Liver (tissue), 9 donors: Measurements from ENCODE around the gene ADISSP. TPM values are rescaled to one million over a fixed set of nuclear protein-coding genes. Genes with fewer than 3 reads are reported as not detected.

ENCODE experiments used
- DNase-seq: peaks from one replicate; pipeline ENCODE4 v3.0.0-alpha.2; 2017; ENCODE audit warnings: low spot score
- H3K27ac ChIP-seq, 2 donors: one replicate each; pipeline ENCODE4 v1.7.0; 2013; ENCODE audit warnings: inconsistent platforms in 2 of 2, low read length in 2 of 2, control low read depth in 1 of 2, low read depth in 1 of 2, mild to moderate bottlenecking in 1 of 2
- H3K27me3 ChIP-seq, 4 donors: one replicate each; pipeline versions ENCODE4 v1.6.1 to v1.7.0; 2013; ENCODE audit warnings: low read length in 3 of 4, inconsistent platforms in 1 of 4, mild to moderate bottlenecking in 1 of 4, moderate library complexity in 1 of 4; ENCODE audit not compliant: control insufficient read depth in 4 of 4, insufficient read depth in 4 of 4
- H3K36me3 ChIP-seq, 4 donors: one replicate each; pipeline versions ENCODE4 v1.6.1 to v1.7.0; 2013; ENCODE audit warnings: low read length in 3 of 4, mild to moderate bottlenecking in 3 of 4, low read depth in 1 of 4, moderate library complexity in 1 of 4; ENCODE audit not compliant: control insufficient read depth in 4 of 4, insufficient read depth in 3 of 4
- H3K4me1 ChIP-seq, 4 donors: one replicate each; pipeline versions ENCODE4 v1.6.1 to v1.7.0; 2013; ENCODE audit warnings: low read length in 3 of 4, mild to moderate bottlenecking in 3 of 4, moderate library complexity in 1 of 4; ENCODE audit not compliant: control insufficient read depth in 4 of 4, insufficient read depth in 4 of 4
- H3K4me3 ChIP-seq, 3 donors: one replicate each; pipeline versions ENCODE4 v1.6.1 to v1.7.0; 2013; ENCODE audit warnings: low read length in 3 of 3, control low read depth in 1 of 3, low read depth in 1 of 3, mild to moderate bottlenecking in 1 of 3
- H3K9ac ChIP-seq, 2 donors: one replicate each; pipeline ENCODE4 v1.7.0; 2013; ENCODE audit warnings: low read length in 2 of 2, mild to moderate bottlenecking in 2 of 2, moderate library complexity in 2 of 2, control low read depth in 1 of 2, low read depth in 1 of 2
- H3K9me3 ChIP-seq, 4 donors: one replicate each; pipeline versions ENCODE4 v1.6.1 to v1.7.0; 2013; ENCODE audit warnings: low read length in 3 of 4; ENCODE audit not compliant: control insufficient read depth in 4 of 4
- EGR1 ChIP-seq, 2 donors: IDR thresholded peaks; 2 replicates each; pipeline ENCODE4 v1.6.1; 2016 to 2018; ENCODE audit warnings: antibody characterized with exemption in 2 of 2, low read depth in 2 of 2
- FOXA1 ChIP-seq: IDR thresholded peaks from 2 replicates; pipeline ENCODE4 v1.6.1; 2016; ENCODE audit warnings: antibody characterized with exemption
- FOXA2 ChIP-seq: IDR thresholded peaks from 2 replicates; pipeline ENCODE4 v1.6.1; 2016; ENCODE audit warnings: antibody characterized with exemption
- GABPA ChIP-seq, 2 donors: IDR thresholded peaks in 1 of 2; conservative IDR thresholded peaks in 1 of 2; 2 replicates each; pipeline ENCODE4 v1.6.1; 2016; ENCODE audit warnings: antibody characterized with exemption in 2 of 2, mild to moderate bottlenecking in 1 of 2, moderate library complexity in 1 of 2
- HNF4A ChIP-seq, 2 donors: conservative IDR thresholded peaks; 2 replicates each; pipeline ENCODE4 v1.6.1; 2016; ENCODE audit warnings: antibody characterized with exemption in 2 of 2, mild to moderate bottlenecking in 2 of 2
- HNF4G ChIP-seq: IDR thresholded peaks from 2 replicates; pipeline ENCODE4 v1.6.1; 2016; ENCODE audit warnings: antibody characterized with exemption
- JUND ChIP-seq, 2 donors: IDR thresholded peaks; 2 replicates each; pipeline ENCODE4 v1.6.1; 2016; ENCODE audit warnings: antibody characterized with exemption in 2 of 2
- NR2F2 ChIP-seq: IDR thresholded peaks from 2 replicates; pipeline ENCODE4 v1.6.1; 2016; ENCODE audit warnings: antibody characterized with exemption
- RAD21 ChIP-seq, 2 donors: IDR thresholded peaks; 2 replicates each; pipeline ENCODE4 v1.6.1; 2016; ENCODE audit warnings: antibody characterized with exemption in 2 of 2, mild to moderate bottlenecking in 2 of 2
- RXRA ChIP-seq, 2 donors: IDR thresholded peaks; 2 replicates each; pipeline ENCODE4 v1.6.1; 2017 to 2018; ENCODE audit warnings: antibody characterized with exemption in 2 of 2, mild to moderate bottlenecking in 1 of 2
- TAF1 ChIP-seq: conservative IDR thresholded peaks from 2 replicates; pipeline ENCODE4 v1.6.1; 2016; ENCODE audit warnings: antibody characterized with exemption, mild to moderate bottlenecking
- YY1 ChIP-seq: IDR thresholded peaks from 2 replicates; pipeline ENCODE4 v1.6.1; 2016; ENCODE audit warnings: antibody characterized with exemption, mild to moderate bottlenecking
- WGBS: extraction: QIAGEN DNeasy Blood & Tissue Kit; methylation state at CpG from one replicate; pipeline ENCODE4 v1.1.7; 2013; 5-methylcytosine and 5-hydroxymethylcytosine counted together
- polyA plus RNA-seq, 2 donors: library from polyadenylated mRNA; stranded (reverse) in 1 of 2; unstranded in 1 of 2; fragments of 200-250 nt in 1 of 2; fragments of >200 nt in 1 of 2; fragmentation: Nextera tagmentation in 1 of 2; extraction: Ambion mirVana in 1 of 2; gene quantifications; one replicate each; pipeline versions ENCODE4 v1.2.1 to v1.2.3, GENCODE V29; 2013 to 2015
- total RNA-seq, 2 donors: library from RNA; depleted of rRNA; stranded (reverse); fragments of >200 nt; gene quantifications; one replicate each; pipeline ENCODE4 v1.2.3, GENCODE V29; 2014
- TF ChIP-seq, protein P1 (sequence below): fragments of 150-350 bp; IDR thresholded peaks from 2 replicates; pipeline ENCODE4 v1.5.1; 2017; ENCODE audit warnings: improper control_type of control experiment, low read depth, low read length; ENCODE audit not compliant: missing input control
- TF ChIP-seq, protein P2 (sequence below): IDR thresholded peaks from 2 replicates; pipeline ENCODE4 v1.6.1; 2016; ENCODE audit warnings: antibody characterized with exemption
- TF ChIP-seq, protein P3 (sequence below): IDR thresholded peaks from 2 replicates; pipeline ENCODE4 v1.6.1; 2016; ENCODE audit warnings: antibody characterized with exemption
- TF ChIP-seq, protein P4 (sequence below): IDR thresholded peaks from 2 replicates; pipeline ENCODE4 v1.6.1; 2016; ENCODE audit warnings: antibody characterized with exemption
- donor health status: healthy.
- donor health status: healthy.
- donor health status: healthy.
- donor health status: healthy.
- donor health status: healthy.

The ADISSP gene
- total and polyA plus RNA-seq, 4 donors = 3.8 to 27.3 (median 10.4) TPM

DNA sequence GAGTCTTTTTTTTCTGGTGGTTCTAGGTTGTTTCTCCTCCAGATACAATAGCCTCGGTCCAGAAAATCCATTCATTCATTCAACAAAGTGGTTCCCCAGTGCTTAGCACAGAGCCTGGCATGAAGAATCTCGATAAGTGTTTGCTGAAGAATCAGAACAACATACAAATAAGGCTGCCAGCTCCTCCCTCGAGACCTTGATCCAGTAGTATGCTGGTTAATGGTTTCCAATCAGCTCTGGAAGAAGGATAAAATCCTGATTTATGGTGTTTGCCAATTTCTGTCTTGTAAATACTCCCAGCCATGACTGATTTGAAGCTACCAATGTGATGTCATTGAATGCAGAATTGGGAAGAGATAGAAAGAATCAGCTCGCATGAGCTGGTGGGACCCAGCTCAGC, 31.8 kb downstream of the ADISSP start:
- H3K9me3 ChIP-seq = no peaks in the 10 kb centered on the region
- no peak overlapping the region for H3K4me3 ChIP-seq
- no peaks in the 10 kb centered on the region for H3K36me3 ChIP-seq
- H3K4me1 ChIP-seq = peaks cover 5 to 12% (median 8%) of the 10 kb centered on the region in 4 donors
- TF ChIP-seq RAD21 (IDR thresholded peaks at IDR 0.05) (no peak), FOXA1 (no peak), TAF1 (no peak), NR2F2 (no peak), YY1 (no peak), JUND (IDR thresholded peaks at IDR 0.05) (no peak), HNF4G (no peak), EGR1 (IDR thresholded peaks at IDR 0.05; ENCODE audit: low read depth in 2 of 2) (no peak)
- TF ChIP-seq, protein P1, sequence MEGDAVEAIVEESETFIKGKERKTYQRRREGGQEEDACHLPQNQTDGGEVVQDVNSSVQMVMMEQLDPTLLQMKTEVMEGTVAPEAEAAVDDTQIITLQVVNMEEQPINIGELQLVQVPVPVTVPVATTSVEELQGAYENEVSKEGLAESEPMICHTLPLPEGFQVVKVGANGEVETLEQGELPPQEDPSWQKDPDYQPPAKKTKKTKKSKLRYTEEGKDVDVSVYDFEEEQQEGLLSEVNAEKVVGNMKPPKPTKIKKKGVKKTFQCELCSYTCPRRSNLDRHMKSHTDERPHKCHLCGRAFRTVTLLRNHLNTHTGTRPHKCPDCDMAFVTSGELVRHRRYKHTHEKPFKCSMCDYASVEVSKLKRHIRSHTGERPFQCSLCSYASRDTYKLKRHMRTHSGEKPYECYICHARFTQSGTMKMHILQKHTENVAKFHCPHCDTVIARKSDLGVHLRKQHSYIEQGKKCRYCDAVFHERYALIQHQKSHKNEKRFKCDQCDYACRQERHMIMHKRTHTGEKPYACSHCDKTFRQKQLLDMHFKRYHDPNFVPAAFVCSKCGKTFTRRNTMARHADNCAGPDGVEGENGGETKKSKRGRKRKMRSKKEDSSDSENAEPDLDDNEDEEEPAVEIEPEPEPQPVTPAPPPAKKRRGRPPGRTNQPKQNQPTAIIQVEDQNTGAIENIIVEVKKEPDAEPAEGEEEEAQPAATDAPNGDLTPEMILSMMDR = no peak
- TF ChIP-seq, protein P2, sequence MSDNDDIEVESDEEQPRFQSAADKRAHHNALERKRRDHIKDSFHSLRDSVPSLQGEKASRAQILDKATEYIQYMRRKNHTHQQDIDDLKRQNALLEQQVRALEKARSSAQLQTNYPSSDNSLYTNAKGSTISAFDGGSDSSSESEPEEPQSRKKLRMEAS = no peak
- TF ChIP-seq, protein P3, sequence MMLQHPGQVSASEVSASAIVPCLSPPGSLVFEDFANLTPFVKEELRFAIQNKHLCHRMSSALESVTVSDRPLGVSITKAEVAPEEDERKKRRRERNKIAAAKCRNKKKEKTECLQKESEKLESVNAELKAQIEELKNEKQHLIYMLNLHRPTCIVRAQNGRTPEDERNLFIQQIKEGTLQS = no peak
- 73% methylated on average over 4 of the region's 4 CpGs for WGBS
- no peak overlapping the region for H3K27ac ChIP-seq
- DNase-seq = no peak
- no peak overlapping the region for H3K9ac ChIP-seq
- peaks cover 0 to 4% (median 1%) of the 10 kb centered on the region in 4 donors for H3K27me3 ChIP-seq

DNA sequence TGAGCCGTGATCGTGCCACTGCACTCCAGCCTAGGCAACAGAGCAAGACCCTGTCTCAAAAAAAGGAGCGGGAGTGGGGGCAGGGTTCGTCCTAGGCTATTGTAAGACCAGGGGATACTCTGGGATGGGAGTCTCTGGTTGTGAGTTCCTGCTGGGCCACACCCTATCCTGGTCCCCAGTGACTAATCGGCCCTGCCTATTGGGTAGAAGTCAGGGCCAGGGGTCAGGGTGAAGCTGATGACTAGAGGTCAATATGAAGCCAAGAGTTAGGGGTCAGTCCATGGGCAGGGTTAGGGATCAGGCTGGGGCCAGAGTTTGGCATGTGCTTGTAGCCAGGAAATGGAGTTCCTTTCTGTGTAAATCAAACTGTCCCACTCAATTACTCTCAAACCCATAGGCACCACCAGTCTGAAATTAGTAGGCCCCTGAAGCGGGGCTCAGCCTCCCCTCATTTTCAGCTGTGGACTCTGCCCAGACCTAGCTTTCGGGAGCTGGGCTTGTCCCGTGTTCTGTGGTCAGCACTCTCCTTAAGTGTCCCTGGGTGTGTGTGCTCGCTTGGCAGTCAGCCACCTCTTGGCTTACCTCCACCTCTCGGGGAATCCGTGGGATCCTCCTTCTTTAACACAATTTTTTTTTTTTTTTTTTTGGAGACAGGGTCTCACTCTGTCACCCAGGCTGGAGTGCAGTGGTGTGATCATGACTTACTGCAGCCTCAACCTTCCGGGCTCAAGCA, 33.3 kb downstream of the ADISSP start:
- no peak for DNase-seq
- no peak overlapping the region for H3K4me3 ChIP-seq

DNA sequence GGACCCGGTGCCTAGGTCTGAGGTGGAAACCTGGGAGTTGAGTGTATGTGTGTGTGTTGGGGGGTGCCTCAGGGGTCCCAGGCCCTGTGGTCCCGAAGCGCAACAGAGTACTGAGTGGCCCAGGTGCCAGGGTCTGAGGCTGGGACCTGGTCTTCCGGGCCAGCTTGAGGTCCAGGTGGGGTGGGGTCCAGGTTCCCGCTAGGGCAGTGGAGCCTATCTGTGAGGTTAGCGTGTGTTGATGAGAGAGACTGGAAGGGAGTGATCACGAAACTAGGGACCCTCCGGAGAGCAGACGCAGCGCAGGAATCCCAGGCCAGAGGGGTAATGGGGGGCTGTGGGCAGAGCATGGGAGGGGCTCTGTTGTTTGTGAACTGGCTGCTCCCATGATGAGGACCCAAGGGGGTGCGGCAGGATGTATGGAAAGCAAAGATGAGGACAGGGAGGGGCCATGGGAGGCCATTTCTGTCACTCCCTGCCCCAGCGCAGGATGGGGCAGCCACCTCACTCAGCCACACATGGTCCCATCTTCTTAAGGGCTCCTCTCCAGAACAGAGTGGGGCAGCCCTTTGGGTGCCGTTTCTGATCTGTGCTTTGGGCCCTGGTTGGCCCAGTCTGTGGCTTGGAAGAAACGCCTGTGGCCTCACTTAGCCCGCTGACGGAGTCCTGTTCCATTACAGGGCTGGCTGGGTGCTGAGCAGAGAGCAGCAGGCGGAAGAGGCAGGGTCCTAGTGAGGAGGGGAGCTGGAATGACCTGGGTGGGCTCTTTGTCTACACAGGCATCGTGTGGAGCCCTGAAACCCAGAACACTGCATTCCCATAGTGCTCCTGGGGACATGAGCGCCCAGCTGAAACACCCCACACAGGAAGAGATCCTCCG, 34.2 kb downstream of the ADISSP start:
- Histone ChIP-seq H3K27ac (no peak overlapping the region), H3K9ac (no peak overlapping the region), H3K27me3 (peaks cover 0 to 4% (median 1%) of the 10 kb centered on the region in 4 donors), H3K4me3 (no peak overlapping the region), H3K9me3 (no peaks in the 10 kb centered on the region), H3K36me3 (no peaks in the 10 kb centered on the region), H3K4me1 (peaks cover 0 to 3% (median under 1%) of the 10 kb centered on the region in 4 donors)
- no peak for DNase-seq
- 93% methylated on average over 20 of the region's 20 CpGs for WGBS
- TF ChIP-seq JUND (IDR thresholded peaks at IDR 0.05) (no peak), EGR1 (IDR thresholded peaks at IDR 0.05; ENCODE audit: low read depth in 2 of 2) (no peak), FOXA1 (no peak), YY1 (no peak), NR2F2 (no peak), GABPA (IDR thresholded peaks at IDR 0.05 in 1 of 2, conservative IDR thresholded peaks at IDR 0.05 in 1 of 2) (no peak), RAD21 (IDR thresholded peaks at IDR 0.05) (no peak), FOXA2 (no peak), HNF4A (conservative IDR thresholded peaks at IDR 0.05) (no peak), RXRA (IDR thresholded peaks at IDR 0.05) (no peak)
- TF ChIP-seq, protein P4, sequence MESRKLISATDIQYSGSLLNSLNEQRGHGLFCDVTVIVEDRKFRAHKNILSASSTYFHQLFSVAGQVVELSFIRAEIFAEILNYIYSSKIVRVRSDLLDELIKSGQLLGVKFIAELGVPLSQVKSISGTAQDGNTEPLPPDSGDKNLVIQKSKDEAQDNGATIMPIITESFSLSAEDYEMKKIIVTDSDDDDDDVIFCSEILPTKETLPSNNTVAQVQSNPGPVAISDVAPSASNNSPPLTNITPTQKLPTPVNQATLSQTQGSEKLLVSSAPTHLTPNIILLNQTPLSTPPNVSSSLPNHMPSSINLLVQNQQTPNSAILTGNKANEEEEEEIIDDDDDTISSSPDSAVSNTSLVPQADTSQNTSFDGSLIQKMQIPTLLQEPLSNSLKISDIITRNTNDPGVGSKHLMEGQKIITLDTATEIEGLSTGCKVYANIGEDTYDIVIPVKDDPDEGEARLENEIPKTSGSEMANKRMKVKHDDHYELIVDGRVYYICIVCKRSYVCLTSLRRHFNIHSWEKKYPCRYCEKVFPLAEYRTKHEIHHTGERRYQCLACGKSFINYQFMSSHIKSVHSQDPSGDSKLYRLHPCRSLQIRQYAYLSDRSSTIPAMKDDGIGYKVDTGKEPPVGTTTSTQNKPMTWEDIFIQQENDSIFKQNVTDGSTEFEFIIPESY = no peak
- TF ChIP-seq, protein P3 = no peak
- TF ChIP-seq, protein P2 = no peak
- TF ChIP-seq, protein P1 = no peak

More for the DNA sequence above, 33.3 kb downstream of the ADISSP start:
- WGBS = 64% methylated on average over 12 of the region's 12 CpGs
- H3K9ac ChIP-seq = no peak overlapping the region
- no peaks in the 10 kb centered on the region for H3K36me3 ChIP-seq
- TF ChIP-seq NR2F2 = peak; percentile 97
- TF ChIP-seq RXRA (IDR thresholded peaks at IDR 0.05) = peak in 1 of 2 donors; percentile 13
- TF ChIP-seq FOXA2 = no peak
- peaks cover 0 to 4% (median 1%) of the 10 kb centered on the region in 4 donors for H3K27me3 ChIP-seq
- peaks cover 5 to 11% (median 7%) of the 10 kb centered on the region in 4 donors for H3K4me1 ChIP-seq
- H3K27ac ChIP-seq = no peak overlapping the region
- H3K9me3 ChIP-seq = no peaks in the 10 kb centered on the region
